DLD1 (cell line): ENCODE measurements around the gene ADAP1.

Experiments
- in situ Hi-C: cut with HindIII; loops from 2 replicates; pipeline ENCODE4 v1.10.0; 2017; ENCODE audit warnings: low sequenced_read_pairs

ADAP1 gene

DNA sequence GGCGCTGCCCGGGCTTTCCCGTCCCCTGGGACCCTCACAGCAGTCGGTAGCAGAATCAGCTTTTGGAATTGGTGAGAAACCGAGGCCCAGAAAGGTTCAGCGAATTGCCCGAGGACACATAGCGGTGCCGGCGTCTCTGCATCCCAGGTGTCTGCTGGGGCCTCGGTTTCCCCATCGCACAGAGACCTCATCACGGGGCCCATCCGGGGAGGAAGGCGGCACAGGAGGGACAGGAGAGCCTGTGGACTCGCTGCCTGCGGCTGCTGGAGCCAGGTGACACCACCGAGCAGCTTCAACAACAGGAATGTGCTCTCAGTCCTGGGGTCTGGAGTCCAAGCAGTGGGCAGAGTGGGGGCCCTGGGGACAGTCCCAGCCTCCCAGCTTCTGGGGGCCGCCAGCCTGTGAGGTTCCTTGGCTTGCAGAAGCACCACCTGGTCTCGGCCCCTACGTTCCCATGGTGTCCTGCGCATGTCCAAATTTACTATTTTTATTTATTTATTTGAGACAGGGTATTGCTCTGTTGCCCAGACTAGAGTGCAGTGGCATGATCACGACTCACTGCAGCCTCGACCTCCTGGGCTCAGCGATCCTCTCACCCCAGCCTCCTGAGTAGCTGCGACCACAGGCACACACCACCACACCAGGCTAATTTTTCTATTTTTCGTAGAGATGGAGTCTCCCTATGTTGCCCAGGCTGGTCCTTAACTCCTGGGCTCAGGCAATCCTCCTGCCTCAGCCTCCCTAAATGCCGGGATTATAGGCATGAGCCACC lies 21.4 kb upstream of the ADAP1 start:
- in situ Hi-C loops: no loop called here

GRCh38 chr7:974820-975681 lies 20.6 kb upstream of the ADAP1 start, which contains the start of gene COX19:
Gene COX19, minus strand, starts transcription at chr7:975549. Its CDS starts 40 bp downstream, at chr7:975509.
- in situ Hi-C loops: loop anchor here (25.0 kb wide), 1 partner anchor 188 kb away; no protein-coding TSS in a partner anchor

DNA sequence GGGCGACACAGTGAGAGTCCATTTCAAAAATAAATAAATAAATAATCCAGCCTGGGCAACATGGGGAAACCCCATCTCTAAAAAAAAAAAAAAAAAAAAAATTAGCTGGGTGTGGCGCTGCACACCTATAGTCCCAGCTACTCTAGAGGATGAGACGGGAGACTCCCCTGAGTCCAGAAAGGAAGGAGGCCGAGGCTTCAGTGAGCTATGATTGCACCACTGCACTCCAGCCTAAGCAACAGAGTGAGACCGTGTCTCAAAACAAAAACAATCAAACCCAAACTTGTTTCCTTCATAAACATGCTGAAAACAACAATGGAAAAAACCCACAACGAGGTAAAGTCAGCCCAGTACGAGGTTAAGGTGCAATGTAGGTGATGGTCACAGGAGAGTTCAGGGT lies 19.7 kb upstream of the ADAP1 start:
- in situ Hi-C loops: loop anchor here (25.0 kb wide), 1 partner anchor 187 kb away; no protein-coding TSS in a partner anchor

DNA sequence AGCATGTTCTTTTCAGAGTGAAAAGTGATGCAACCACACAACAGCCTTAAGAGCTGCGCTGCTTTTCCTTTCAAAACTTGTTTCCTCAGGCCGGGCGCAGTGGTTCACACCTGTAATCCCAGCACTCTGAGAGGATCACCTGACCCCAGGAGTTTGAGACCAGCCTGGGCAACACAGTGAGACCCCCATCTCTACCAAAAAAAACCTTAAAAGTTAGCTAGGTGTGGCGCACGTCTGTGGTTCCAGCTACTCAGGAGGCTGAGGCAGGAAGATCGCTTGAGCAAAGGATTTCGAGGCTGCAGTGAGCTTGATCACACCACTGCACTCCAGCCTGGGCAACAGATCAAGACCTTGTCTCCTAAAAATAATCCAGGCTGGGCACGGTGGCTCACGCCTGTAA lies 18.8 kb upstream of the ADAP1 start:
- in situ Hi-C loops: loop anchor here (25.0 kb wide), 1 partner anchor 186 kb away; no protein-coding TSS in a partner anchor

GRCh38 chr7:972676-973309 lies 18.3 kb upstream of the ADAP1 start:
- in situ Hi-C loops: loop anchor here (25.0 kb wide), 1 partner anchor 185 kb away; no protein-coding TSS in a partner anchor

- in situ Hi-C loops: loop anchor here (25.0 kb wide), 1 partner anchor 185 kb away; no protein-coding TSS in a partner anchor
Measured at GRCh38 chr7:972110-972509, 17.6 kb upstream of the ADAP1 start.

GRCh38 chr7:970744-971143 lies 16.3 kb upstream of the ADAP1 start:
- in situ Hi-C loops: loop anchor here (25.0 kb wide), 1 partner anchor 183 kb away; no protein-coding TSS in a partner anchor

DNA sequence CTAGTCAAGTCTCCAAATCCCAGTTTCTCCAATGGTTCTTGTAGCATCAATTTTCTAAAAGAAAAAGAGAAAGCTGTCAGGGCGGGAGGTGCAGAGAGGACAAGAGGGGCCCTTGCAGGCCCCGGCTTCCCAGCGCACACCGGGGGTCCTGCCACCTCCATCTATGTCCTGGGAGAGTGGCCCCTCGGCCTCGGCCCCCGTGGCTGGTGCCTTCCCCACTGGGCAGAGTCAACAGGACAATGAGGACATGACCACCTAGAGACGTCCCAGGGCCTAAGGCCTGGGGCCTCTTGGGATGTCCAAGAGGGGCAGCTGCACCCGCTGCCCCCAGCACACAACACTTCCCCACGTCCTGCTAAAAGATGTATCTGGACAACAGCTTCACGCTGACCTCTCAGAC lies 14.9 kb upstream of the ADAP1 start:
- in situ Hi-C loops: loop anchor here (25.0 kb wide), 1 partner anchor 182 kb away; no protein-coding TSS in a partner anchor

DNA sequence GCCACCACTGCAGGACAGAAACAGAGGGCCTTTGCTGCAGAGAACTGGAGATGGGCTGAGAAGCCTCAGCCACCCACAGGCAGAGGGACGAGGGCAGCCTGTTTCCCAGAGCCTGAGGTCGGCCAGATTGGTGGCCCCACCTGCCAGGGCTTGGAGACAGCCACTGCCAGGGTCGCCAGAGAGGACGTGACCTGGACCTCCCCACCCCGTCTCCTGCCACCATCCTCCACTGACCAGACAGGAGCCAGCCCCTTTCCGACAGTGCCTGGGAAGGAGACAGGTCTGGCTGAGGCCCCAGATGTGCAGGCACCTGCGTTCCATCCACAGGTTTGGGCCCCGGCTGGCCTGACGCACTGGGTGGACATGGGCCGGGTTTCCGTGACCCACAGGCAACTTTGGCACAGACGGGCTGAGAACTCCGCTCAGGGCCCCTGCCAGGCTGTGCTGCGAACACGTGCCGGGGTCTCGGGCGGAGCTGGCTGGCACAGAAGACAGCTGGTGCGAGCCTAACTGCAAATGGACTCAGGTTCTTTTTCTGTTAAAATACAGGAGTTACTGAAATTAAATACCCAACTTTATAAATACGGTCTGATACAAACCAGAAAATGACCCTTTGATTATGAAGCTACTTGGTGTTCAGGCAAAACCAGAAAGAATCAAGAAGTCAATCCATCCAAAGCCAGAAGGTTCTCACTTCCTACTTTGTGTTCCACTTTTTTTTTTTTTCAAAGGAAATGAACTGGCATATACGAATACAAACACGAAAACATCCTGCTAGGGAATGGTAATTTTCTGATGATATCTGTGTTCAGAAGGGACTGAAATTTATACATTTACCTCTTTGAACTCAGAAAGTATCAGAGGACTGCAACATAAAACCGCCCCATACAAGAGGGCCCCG lies 14.0 kb upstream of the ADAP1 start:
- in situ Hi-C loops: loop anchor here (25.0 kb wide), 1 partner anchor 181 kb away; no protein-coding TSS in a partner anchor

DNA sequence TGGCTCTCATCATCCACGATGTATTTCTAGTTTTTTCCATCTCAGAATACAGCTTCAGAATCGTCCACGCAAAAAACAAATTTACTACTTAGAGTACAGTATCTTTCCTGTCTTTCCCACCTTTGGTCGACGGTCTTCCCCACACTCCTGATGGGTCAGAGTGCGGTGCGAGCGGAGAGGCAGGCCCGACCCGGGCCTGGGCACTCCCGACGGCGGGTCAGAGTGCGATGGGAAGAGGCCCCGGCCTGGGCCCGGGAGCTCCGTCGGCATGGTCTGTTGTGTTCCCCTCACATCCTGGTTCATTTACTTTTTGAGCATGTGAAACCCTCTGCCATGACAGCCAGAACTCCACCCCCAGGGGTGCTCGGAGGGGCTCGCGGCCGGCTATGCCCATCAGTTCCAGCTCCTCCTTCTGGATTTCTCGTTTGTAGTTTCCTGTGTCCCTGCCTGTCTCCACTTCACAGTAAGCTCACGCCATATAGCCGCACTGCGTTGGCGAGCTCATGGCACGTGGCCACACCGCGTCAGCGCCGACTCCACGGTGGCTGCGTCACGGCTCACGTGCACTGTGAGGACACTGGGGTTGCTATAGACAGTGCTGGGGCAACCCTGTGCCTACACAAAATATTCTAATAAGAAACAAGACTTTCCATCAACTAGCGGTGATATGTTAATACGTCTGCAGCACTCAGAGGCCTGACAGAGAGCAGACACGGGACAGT lies 13.0 kb upstream of the ADAP1 start:
- in situ Hi-C loops: loop anchor here (25.0 kb wide), 1 partner anchor 180 kb away; no protein-coding TSS in a partner anchor

DNA sequence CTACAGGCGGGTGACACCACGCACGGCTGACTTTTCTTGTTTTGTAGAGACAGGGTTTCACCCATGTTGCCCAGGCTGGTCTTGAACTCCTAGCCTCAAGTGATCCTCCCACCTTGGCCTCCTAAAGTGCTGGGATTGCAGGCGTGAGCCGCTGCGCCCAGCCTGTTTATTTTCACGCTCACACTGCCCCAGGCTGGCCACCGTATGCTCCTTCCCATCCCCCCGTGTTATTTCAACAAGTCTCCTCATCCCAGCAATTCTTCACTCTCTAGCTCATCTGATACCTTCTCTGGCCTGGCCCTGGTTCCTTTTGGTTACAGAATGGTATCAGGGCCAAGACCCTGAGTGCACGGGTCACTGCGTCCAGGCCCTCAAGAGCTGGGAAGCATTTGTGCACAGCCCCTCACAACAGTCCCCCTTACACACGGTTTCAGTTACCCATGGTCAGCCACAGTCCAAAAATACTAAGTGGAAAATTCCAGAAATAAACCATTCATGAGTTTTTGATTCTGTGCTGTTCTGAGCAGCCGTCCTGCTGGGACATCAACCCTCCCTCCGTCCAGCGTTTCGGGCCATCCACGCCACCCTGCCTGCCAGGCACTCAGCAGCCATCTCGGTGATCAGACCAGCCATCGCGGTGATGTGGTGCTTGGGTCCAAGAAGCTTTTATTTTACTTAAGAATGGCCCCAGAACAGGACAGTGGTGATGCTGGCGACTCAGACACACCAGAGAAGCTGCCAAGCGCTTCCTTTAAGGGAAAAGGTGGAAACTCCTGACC lies 12.0 kb upstream of the ADAP1 start:
- in situ Hi-C loops: loop anchor here (25.0 kb wide), 1 partner anchor 179 kb away; no protein-coding TSS in a partner anchor

- in situ Hi-C loops: loop anchor here (25.0 kb wide), 1 partner anchor 177 kb away; no protein-coding TSS in a partner anchor
Measured at GRCh38 chr7:964401-965231, 10.1 kb upstream of the ADAP1 start.

DNA sequence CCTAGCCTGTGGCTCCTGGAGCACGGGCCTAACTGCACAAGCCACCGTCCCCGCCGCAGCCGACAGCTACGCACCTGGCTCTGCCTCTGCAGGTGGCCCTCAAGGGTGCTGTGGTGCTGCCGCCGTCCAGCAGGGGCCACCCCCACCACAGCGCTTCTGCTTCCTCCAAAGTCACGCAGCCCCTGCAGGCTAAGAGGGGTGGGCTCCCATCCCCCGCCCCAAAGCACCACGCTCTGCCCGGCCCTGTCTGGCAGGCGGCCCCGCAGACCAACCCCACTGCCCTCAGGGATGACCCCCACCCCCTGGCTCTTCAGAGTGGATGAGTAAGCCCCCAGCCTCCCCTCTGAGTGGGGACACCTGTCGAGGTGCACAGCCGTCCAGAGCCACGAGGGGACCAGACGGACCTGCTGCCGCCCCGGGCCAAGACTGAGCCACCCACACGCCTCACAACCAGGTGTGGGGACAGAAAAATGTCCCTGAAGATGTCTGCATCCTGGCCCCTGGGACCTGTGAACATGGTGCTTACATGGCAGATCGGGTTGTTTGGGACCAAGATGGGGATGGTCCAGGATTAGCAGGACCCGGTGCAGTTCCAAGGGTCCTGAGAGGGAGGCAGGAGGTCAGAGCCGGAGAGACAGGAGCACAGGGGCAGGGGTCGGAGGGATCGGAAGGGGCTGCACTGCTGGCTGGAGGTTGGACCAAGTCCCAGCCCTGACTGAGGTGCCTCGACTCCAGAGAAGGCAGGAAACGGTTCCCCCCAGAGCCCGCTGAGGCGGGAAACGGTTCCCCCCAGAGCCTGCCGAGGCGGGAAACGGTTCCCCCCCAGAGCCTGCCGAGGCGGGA lies 9.0 kb upstream of the ADAP1 start:
- in situ Hi-C loops: loop anchor here (25.0 kb wide), 1 partner anchor 176 kb away; no protein-coding TSS in a partner anchor

DNA sequence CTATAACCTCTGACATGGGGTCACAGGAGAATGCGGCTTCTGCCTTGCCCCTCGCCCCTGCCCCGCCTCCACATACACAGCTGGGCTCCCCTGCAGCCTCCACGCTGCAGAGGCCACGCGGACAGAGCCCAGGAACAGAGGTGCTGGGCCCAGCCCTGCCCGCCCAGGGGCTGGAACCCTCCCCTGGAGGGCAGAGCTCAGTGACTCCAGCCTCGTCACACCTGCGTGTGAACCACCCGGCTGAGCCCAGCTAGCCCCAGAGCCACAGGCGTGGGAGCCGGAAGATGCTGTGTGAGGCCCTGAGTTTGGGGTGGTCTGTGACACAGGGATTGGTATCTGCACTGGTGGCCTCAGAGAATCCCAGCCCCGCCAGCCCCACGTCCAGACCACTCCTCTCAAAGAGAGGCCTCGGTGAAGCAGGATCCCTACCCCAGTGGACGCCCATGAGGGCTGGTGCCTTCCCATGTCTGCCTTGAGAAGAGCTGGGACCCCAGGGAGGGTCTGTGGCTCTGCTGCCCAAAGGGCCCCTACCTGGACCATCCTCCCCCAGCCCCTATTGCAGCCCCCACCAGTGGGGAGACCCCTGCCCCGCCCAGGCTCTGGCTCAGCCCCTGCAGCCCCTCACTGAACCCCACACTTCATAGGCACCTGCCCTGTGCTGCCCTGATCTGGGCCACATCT lies 8.1 kb upstream of the ADAP1 start:
- in situ Hi-C loops: loop anchor here (25.0 kb wide), 1 partner anchor 175 kb away; no protein-coding TSS in a partner anchor

- in situ Hi-C loops: loop anchor here (25.0 kb wide), 1 partner anchor 174 kb away; no protein-coding TSS in a partner anchor
Measured at GRCh38 chr7:961546-962400, 7.3 kb upstream of the ADAP1 start.
